DND-41 (cell line): ENCODE results near the gene PLPP3.

Experiments used
- EZH2 ChIP-seq: IDR thresholded peaks from 3 replicates; pipeline ENCODE4 v1.6.1; 2012; ENCODE audit warnings: borderline replicate concordance, low read depth, mild to moderate bottlenecking, moderate library complexity, low read length, inconsistent platforms; ENCODE audit not compliant: severe bottlenecking
- TF ChIP-seq, protein P1 (sequence below): IDR thresholded peaks from 2 replicates; pipeline ENCODE4 v1.5.1; 2012; ENCODE audit warnings: borderline replicate concordance, low read length, moderate library complexity, mild to moderate bottlenecking; ENCODE audit not compliant: poor library complexity, severe bottlenecking; ENCODE audit errors: extremely low read depth

DNA sequence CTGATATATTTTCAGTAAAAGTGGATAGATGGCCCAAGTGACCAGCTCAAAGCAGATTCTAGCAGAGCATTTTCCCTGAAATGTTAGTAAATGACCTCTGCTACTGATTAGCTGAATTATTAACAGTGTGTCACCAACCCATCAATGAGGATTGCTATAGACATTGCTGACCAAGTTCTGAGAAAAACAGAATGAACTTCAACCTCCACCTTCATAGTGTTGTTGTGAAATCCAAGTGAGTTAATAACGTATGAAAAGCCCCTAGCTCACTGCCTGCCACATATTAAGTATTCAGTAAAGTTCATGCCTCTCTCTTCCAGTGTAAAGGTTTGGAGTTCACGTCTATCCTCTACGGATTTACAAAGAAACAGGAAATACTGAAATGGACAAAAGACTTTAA is 15.8 kb downstream of the PLPP3 start:
- no peak for TF ChIP-seq EZH2
- TF ChIP-seq, protein P1, sequence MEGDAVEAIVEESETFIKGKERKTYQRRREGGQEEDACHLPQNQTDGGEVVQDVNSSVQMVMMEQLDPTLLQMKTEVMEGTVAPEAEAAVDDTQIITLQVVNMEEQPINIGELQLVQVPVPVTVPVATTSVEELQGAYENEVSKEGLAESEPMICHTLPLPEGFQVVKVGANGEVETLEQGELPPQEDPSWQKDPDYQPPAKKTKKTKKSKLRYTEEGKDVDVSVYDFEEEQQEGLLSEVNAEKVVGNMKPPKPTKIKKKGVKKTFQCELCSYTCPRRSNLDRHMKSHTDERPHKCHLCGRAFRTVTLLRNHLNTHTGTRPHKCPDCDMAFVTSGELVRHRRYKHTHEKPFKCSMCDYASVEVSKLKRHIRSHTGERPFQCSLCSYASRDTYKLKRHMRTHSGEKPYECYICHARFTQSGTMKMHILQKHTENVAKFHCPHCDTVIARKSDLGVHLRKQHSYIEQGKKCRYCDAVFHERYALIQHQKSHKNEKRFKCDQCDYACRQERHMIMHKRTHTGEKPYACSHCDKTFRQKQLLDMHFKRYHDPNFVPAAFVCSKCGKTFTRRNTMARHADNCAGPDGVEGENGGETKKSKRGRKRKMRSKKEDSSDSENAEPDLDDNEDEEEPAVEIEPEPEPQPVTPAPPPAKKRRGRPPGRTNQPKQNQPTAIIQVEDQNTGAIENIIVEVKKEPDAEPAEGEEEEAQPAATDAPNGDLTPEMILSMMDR = no peak
